PC-9 (cell line): ENCODE data around the gene RPS27A. TPM values are rescaled to one million over a fixed set of nuclear protein-coding genes. Genes with fewer than 3 reads are reported as not detected.
A peak's percentile ranks its signal among the peaks of the same experiment; 100 is the strongest.
"Not testable (repeated sequence)": the region's sequence is repeated elsewhere in the genome, so short reads cannot be mapped to it uniquely, and the experiment has no call there.

Experiments used
- BruUV-seq: library from RNA; stranded (reverse); fragments of 400-500 nt; replicated peaks from 2 replicates; lab custom pipeline; 2021; lab: Mats Ljungman, UMichigan
- CTCF ChIA-PET: fragments of 300-600 bp; sonication (Branson Sonifier 250); formaldehyde crosslinking; loops from one replicate; lab custom pipeline; 2022; ENCODE audit warnings: antibody characterized with exemption; lab: Charles Lee
- POLR2A ChIA-PET: fragments of 300-600 bp; sonication (Branson Sonifier 250); formaldehyde crosslinking; loops from one replicate; lab custom pipeline; 2022; ENCODE audit warnings: antibody characterized with exemption; ENCODE audit not compliant: unreplicated experiment; lab: Charles Lee
- DNase-seq, 2 experiments: peaks; one replicate each; pipeline versions ENCODE4 v3.0.0 to v3.0.0-alpha.2; 2015 to 2022; ENCODE audit warnings: mixed read lengths in 1 of 2
- H2AFZ ChIP-seq: fragments of 200-600 bp; sonication (generic); 2 replicates; pipeline ENCODE4 v1.8.1; 2017; ENCODE audit warnings: antibody characterized with exemption
- H3F3A ChIP-seq: fragments of 200-600 bp; sonication (generic); 2 replicates; pipeline ENCODE4 v1.8.1; 2017; ENCODE audit warnings: antibody characterized with exemption, mild to moderate bottlenecking, low read depth; ENCODE audit not compliant: insufficient read depth
- H3K27ac ChIP-seq: fragments of 200-600 bp; sonication (generic); 2 replicates; pipeline ENCODE4 v1.6.1; 2016; ENCODE audit warnings: mixed run types
- H3K27me3 ChIP-seq: fragments of 200-600 bp; sonication (generic); 2 replicates; pipeline ENCODE4 v1.6.1; 2016; ENCODE audit warnings: low read depth, mixed run types; ENCODE audit not compliant: insufficient read depth
- H3K36me3 ChIP-seq: fragments of 200-600 bp; sonication (generic); 2 replicates; pipeline ENCODE4 v1.6.1; 2016; ENCODE audit warnings: low read depth, mixed run types
- H3K4me1 ChIP-seq: fragments of 200-600 bp; sonication (generic); replicated peaks from 2 replicates; pipeline ENCODE4 v1.6.1; 2016; ENCODE audit warnings: mixed run types; ENCODE audit not compliant: insufficient read depth
- H3K4me2 ChIP-seq: fragments of 200-600 bp; sonication (generic); 2 replicates; pipeline ENCODE4 v1.6.1; 2017; ENCODE audit warnings: mixed run types
- H3K4me3 ChIP-seq: fragments of 200-600 bp; sonication (generic); 2 replicates; pipeline ENCODE4 v1.6.1; 2016; ENCODE audit warnings: mixed run types
- H3K79me2 ChIP-seq: fragments of 200-600 bp; sonication (generic); 2 replicates; pipeline ENCODE4 v1.6.1; 2017; ENCODE audit warnings: low read depth, mixed run types
- H3K9me2 ChIP-seq: fragments of 200-600 bp; sonication (generic); 2 replicates; pipeline ENCODE4 v1.8.1; 2017; ENCODE audit warnings: mild to moderate bottlenecking; ENCODE audit not compliant: insufficient read depth
- H3K9me3 ChIP-seq: fragments of 200-600 bp; sonication (generic); 2 replicates; pipeline ENCODE4 v1.8.1; 2016; ENCODE audit warnings: low read depth; ENCODE audit not compliant: insufficient read depth
- H4K20me1 ChIP-seq: fragments of 200-600 bp; sonication (generic); 2 replicates; pipeline ENCODE4 v1.8.1; 2017; ENCODE audit not compliant: insufficient read depth
- EZH2 ChIP-seq: fragments of 200-600 bp; sonication (generic); IDR thresholded peaks from 2 replicates; pipeline ENCODE4 v1.8.0; 2017; ENCODE audit warnings: antibody characterized with exemption, low read depth
- intact Hi-C: fragments of 100-400 bp; cut with micrococcal nuclease; formaldehyde crosslinking; loops from one replicate; pipeline ENCODE4 v1.10.0; 2022; ENCODE audit not compliant: unreplicated experiment
- total RNA-seq: library from RNA; stranded (reverse); gene quantifications from 2 replicates; pipeline ENCODE4 v1.2.3, GENCODE V29; 2021
- TF ChIP-seq, protein P1 (sequence below): fragments of 200-600 bp; sonication (generic); conservative IDR thresholded peaks from 2 replicates; pipeline ENCODE4 v1.6.1; 2017; ENCODE audit warnings: mixed run types, antibody characterized with exemption, mild to moderate bottlenecking, moderate library complexity

The RPS27A gene
- total RNA-seq, 1 experiment from 2014 or later = 1,269 TPM

DNA sequence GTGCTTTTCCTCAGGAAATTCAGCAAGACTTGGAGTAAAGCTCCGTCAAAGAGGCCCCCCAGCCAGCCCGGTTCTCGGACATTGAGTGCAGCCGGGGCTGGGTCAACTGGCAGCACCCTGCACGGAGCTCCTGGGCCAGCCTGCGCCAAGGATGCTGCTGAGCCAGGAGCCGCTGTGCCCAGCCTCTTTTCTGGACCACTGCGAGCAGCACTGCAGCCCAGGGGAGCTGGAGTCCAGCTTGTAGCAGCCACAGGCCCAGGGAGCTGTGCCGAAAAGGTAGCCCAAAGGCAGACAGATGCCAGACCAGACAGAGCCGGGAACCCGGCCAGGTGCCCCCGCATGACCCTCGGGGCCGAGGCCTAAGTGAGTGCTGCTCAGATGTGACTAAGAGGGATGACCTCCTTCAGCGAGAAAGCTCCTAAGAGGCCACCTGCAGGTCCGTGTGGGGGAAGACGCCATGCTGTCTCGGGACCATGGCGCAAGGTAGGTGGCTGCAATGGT lies 7.7 kb upstream of the RPS27A start:
- no peak overlapping the region for H3K4me3 ChIP-seq
- CTCF ChIA-PET = no interaction called here
- H3K79me2 ChIP-seq = peaks cover 37% of the 10 kb centered on the region
- DNase-seq = no peak
- H3K27me3 ChIP-seq = no peaks in the 10 kb centered on the region
- H3K9me3 ChIP-seq = no peaks in the 10 kb centered on the region
- H3K4me1 ChIP-seq = 0 out of 2 replicates have a peak, but pooled peaks cover 5% of the 10 kb centered on the region
- peaks cover 20% of the 10 kb centered on the region; the same call in 1 of the 2 replicates for H3F3A ChIP-seq
- no peak for TF ChIP-seq EZH2
- TF ChIP-seq, protein P1, sequence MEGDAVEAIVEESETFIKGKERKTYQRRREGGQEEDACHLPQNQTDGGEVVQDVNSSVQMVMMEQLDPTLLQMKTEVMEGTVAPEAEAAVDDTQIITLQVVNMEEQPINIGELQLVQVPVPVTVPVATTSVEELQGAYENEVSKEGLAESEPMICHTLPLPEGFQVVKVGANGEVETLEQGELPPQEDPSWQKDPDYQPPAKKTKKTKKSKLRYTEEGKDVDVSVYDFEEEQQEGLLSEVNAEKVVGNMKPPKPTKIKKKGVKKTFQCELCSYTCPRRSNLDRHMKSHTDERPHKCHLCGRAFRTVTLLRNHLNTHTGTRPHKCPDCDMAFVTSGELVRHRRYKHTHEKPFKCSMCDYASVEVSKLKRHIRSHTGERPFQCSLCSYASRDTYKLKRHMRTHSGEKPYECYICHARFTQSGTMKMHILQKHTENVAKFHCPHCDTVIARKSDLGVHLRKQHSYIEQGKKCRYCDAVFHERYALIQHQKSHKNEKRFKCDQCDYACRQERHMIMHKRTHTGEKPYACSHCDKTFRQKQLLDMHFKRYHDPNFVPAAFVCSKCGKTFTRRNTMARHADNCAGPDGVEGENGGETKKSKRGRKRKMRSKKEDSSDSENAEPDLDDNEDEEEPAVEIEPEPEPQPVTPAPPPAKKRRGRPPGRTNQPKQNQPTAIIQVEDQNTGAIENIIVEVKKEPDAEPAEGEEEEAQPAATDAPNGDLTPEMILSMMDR = no peak
- no peak overlapping the region for H3K4me2 ChIP-seq
- H3K9me2 ChIP-seq = no peaks in the 10 kb centered on the region
- BruUV-seq = no TSS peak
- H2AFZ ChIP-seq = no peak overlapping the region
- POLR2A ChIA-PET = interaction anchor here (0.5 to 0.6 kb wide), 2 partner anchors 127 to 206 kb away, joined by 3 read pairs; no protein-coding TSS in a partner anchor
- H3K36me3 ChIP-seq = peaks cover 9% of the 10 kb centered on the region; the same call in 1 of the 2 replicates
- intact Hi-C loops = no loop called here
- H3K27ac ChIP-seq = no peak overlapping the region
- H4K20me1 ChIP-seq = peaks cover 7% of the 10 kb centered on the region

DNA sequence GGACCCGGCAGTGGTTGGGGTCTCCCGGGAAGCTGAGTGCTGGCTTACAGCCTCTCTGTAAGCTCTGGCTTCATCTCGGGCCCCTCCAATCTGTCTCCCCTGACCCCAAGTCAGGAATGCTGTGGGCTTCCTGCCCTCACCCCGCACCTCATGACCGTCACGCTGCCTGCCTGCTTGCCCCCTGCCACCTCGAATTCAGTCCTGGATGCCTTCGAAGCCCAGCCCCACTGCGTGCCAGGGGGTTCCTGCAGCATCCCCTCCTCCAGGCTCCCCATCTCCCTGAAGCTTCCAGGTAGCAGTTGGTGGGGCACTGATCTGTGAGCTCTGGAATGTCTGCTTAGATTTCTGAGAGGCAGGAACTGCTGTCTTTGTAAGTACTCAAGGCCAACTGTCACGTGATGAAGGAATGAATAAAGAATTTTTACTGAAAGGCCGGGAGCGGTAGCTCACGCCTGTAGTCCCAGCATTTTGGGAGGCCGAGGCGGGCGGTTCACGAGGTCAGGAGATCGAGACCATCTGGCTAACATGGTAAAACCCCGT lies 6.9 kb upstream of the RPS27A start:
- no peak overlapping the region for H2AFZ ChIP-seq
- peaks cover 7% of the 10 kb centered on the region; the same call in 1 of the 2 replicates for H4K20me1 ChIP-seq
- H3F3A ChIP-seq = peaks cover 17% of the 10 kb centered on the region; the same call in 1 of the 2 replicates
- H3K9me3 ChIP-seq = no peaks in the 10 kb centered on the region
- H3K36me3 ChIP-seq = peaks cover 8% of the 10 kb centered on the region; the same call in 1 of the 2 replicates
- BruUV-seq = no TSS peak
- TF ChIP-seq, protein P1 = no peak
- no peak for TF ChIP-seq EZH2
- H3K9me2 ChIP-seq = no peaks in the 10 kb centered on the region
- no peaks in the 10 kb centered on the region for H3K27me3 ChIP-seq
- ChIA-PET CTCF (no interaction called here), POLR2A (no interaction called here)
- H3K27ac ChIP-seq = no peak overlapping the region
- DNase-seq = no peak
- peaks cover 37% of the 10 kb centered on the region for H3K79me2 ChIP-seq
- no peak overlapping the region for H3K4me3 ChIP-seq
- intact Hi-C loops = no loop called here
- H3K4me1 ChIP-seq = peaks cover 11% of the 10 kb centered on the region
- H3K4me2 ChIP-seq = no peak overlapping the region

DNA sequence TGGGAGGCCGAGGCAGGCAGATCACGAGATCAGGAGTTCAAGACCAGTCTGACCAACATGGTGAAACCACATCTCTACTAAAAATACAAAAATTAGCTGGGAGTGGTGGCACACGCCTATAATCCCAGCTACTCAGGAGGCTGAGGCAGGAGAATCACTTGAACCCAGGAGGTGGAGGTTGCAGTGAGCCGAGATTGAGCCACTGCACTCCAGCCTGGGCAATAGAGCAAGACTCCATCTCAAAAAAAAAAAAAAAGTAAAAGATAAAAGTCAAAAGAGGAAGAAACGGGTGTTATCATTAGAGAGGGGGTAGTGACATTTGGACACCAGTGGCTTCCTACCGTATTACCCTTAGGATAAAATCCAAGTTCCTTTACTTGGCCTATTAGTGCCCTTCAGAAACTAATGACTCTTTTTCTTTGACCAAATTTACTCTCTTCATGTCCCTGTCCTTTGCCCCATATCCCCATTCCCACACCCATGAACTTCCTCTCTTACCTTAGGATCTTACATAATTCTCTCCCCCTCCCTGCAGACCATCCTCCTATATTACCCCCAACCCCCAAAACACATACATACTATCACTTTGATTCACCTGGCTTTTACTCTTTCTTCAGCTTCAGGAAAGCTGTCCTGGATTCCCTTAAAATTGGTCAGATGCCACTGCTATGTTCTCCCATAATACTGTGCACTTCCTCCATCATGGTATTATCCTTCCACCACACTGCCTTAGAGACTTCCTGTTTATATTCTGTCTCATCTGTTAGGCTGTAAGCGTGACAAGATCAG lies 4.9 kb upstream of the RPS27A start:
- intact Hi-C loops, H2AFZ ChIP-seq, H3K4me3 ChIP-seq, H3K27me3 ChIP-seq, H3K9me3 ChIP-seq, CTCF ChIA-PET, H3K36me3 ChIP-seq, H3K9me2 ChIP-seq, H4K20me1 ChIP-seq, DNase-seq, H3K27ac ChIP-seq, BruUV-seq: not testable (repeated sequence)
- POLR2A ChIA-PET = interaction anchor here (0.7 kb wide), 1 partner anchor 136 kb away, joined by 3 read pairs; no protein-coding TSS in a partner anchor
- peaks cover 13% of the 10 kb centered on the region for H3K4me1 ChIP-seq
- peak overlapping the region; percentile 3; the same call in 1 of the 2 replicates for H3K4me2 ChIP-seq
- H3F3A ChIP-seq = peaks cover 22% of the 10 kb centered on the region; the same call in 1 of the 2 replicates
- H3K79me2 ChIP-seq = peaks cover 49% of the 10 kb centered on the region
